ENCODE results near the gene TENM4.

TENM4 gene

GRCh38 chr11:79186669-79187068 lies 254.2 kb downstream of the TENM4 start:
- DNase-seq: no peak

- DNase-seq: no peak
Observed at GRCh38 chr11:79185351-79185750, 255.5 kb downstream of the TENM4 start.

- no peak for DNase-seq
Observed at GRCh38 chr11:79184285-79184684, 256.5 kb downstream of the TENM4 start.

- DNase-seq: no peak
Observed at GRCh38 chr11:79182794-79183193, 258.0 kb downstream of the TENM4 start.

- DNase-seq: no peak
Observed at GRCh38 chr11:79179087-79179486, 261.7 kb downstream of the TENM4 start.

- DNase-seq: peak in 24 of 56 donors; percentile 3 to 70 (median 30)
Observed at GRCh38 chr11:79174045-79175008, 266.5 kb downstream of the TENM4 start.

- peak in 29 of 56 donors; percentile 6 to 80 (median 40) for DNase-seq
Observed at GRCh38 chr11:79173615-79174014, 267.2 kb downstream of the TENM4 start.

GRCh38 chr11:79170321-79170720 lies 270.5 kb downstream of the TENM4 start:
- DNase-seq: no peak

- no peak for DNase-seq
Observed at GRCh38 chr11:79168530-79169110, 272.2 kb downstream of the TENM4 start.

GRCh38 chr11:79167510-79168188 lies 273.2 kb downstream of the TENM4 start:
- DNase-seq: peak in 23 of 56 donors; percentile 6 to 70 (median 29)

GRCh38 chr11:79165908-79166307 lies 274.9 kb downstream of the TENM4 start:
- no peak for DNase-seq

- DNase-seq: peak in 1 of 56 donors; percentile 12
Observed at GRCh38 chr11:79160791-79161403, 279.9 kb downstream of the TENM4 start.

- no peak for DNase-seq
Observed at GRCh38 chr11:79159657-79160450, 281.0 kb downstream of the TENM4 start.

- no peak for DNase-seq
Observed at GRCh38 chr11:79157738-79158137, 283.1 kb downstream of the TENM4 start.

- DNase-seq: no peak
Observed at GRCh38 chr11:79156031-79156430, 284.8 kb downstream of the TENM4 start.

- DNase-seq: no peak
Observed at GRCh38 chr11:79155237-79155636, 285.6 kb downstream of the TENM4 start.

GRCh38 chr11:79152511-79152910 lies 288.3 kb downstream of the TENM4 start:
- peak in 13 of 56 donors; percentile 3 to 46 (median 10) for DNase-seq

GRCh38 chr11:79151396-79151795 lies 289.4 kb downstream of the TENM4 start:
- DNase-seq: no peak

- no peak for DNase-seq
Observed at GRCh38 chr11:79150966-79151365, 289.9 kb downstream of the TENM4 start.

GRCh38 chr11:79150320-79150719 lies 290.5 kb downstream of the TENM4 start:
- no peak for DNase-seq

- DNase-seq: no peak
Observed at GRCh38 chr11:79147731-79148130, 293.1 kb downstream of the TENM4 start.

Measured in nucleus accumbens (tissue), 56 donors.